Prostate gland (tissue), 2 donors: ENCODE results near the gene ITGA4. TPM values are rescaled to one million over a fixed set of nuclear protein-coding genes. Genes with fewer than 3 reads are reported as not detected.

Experiments
- DNase-seq: peaks from one replicate; pipeline ENCODE4 v3.0.0-alpha.2; 2019; ENCODE audit warnings: low spot score
- H3K27ac ChIP-seq, 2 donors: fragments of 200-600 bp; sonication (generic); 2 replicates each; pipeline ENCODE4 v1.5.1; 2017 to 2019
- H3K27me3 ChIP-seq: fragments of 200-600 bp; sonication (generic); replicated peaks from 2 replicates; pipeline ENCODE4 v1.5.1; 2019; ENCODE audit not compliant: insufficient read depth
- H3K36me3 ChIP-seq, 2 donors: fragments of 200-600 bp; sonication (generic); 1 replicate in 1 of 2; 2 replicates in 1 of 2; pipeline versions ENCODE4 v1.5.1 to v1.8.1; 2017 to 2019
- H3K4me1 ChIP-seq: fragments of 200-600 bp; sonication (generic); replicated peaks from 2 replicates; pipeline ENCODE4 v1.5.1; 2019
- H3K4me3 ChIP-seq, 2 donors: fragments of 200-600 bp; sonication (generic); 2 replicates each; pipeline ENCODE4 v1.5.1; 2017 to 2019
- H3K9me3 ChIP-seq: fragments of 200-600 bp; sonication (generic); 2 replicates; pipeline ENCODE4 v1.5.1; 2017
- CTCF ChIP-seq, 4 experiments: fragments of 200-600 bp in 2 of 4; fragments of 450-650 bp in 2 of 4; sonication (generic) in 2 of 4; IDR thresholded peaks; 1 replicate in 3 of 4; 2 replicates in 1 of 4; pipeline ENCODE4 v1.5.1; 2016 to 2019; ENCODE audit warnings: antibody characterized with exemption in 4 of 4, mild to moderate bottlenecking in 2 of 4, moderate library complexity in 2 of 4
- POLR2A ChIP-seq: fragments of 450-650 bp; IDR thresholded peaks from one replicate; pipeline ENCODE4 v1.6.1; 2016; ENCODE audit warnings: antibody characterized with exemption, mild to moderate bottlenecking
- POLR2AphosphoS5 ChIP-seq: sonication (generic); formaldehyde crosslinking; IDR thresholded peaks from one replicate; pipeline ENCODE4 v1.6.1; 2017; ENCODE audit warnings: antibody characterized with exemption
- WGBS: methylation state at CpG from one replicate; pipeline ENCODE4 v1.1.5; 2018; 5-methylcytosine and 5-hydroxymethylcytosine counted together
- intact Hi-C: fragments of 100-400 bp; cut with DNase I; formaldehyde crosslinking; loops from one replicate; pipeline ENCODE4 v1.14.2; 2022
- total RNA-seq, 2 donors: library from RNA; depleted of rRNA; stranded (reverse); fragments of >200 nt; gene quantifications; one replicate each; pipeline ENCODE4 v1.1.0, GENCODE V29; 2016

The ITGA4 gene
- total RNA-seq, 2 donors from 2014 or later = 2.9 to 6.4 TPM

DNA sequence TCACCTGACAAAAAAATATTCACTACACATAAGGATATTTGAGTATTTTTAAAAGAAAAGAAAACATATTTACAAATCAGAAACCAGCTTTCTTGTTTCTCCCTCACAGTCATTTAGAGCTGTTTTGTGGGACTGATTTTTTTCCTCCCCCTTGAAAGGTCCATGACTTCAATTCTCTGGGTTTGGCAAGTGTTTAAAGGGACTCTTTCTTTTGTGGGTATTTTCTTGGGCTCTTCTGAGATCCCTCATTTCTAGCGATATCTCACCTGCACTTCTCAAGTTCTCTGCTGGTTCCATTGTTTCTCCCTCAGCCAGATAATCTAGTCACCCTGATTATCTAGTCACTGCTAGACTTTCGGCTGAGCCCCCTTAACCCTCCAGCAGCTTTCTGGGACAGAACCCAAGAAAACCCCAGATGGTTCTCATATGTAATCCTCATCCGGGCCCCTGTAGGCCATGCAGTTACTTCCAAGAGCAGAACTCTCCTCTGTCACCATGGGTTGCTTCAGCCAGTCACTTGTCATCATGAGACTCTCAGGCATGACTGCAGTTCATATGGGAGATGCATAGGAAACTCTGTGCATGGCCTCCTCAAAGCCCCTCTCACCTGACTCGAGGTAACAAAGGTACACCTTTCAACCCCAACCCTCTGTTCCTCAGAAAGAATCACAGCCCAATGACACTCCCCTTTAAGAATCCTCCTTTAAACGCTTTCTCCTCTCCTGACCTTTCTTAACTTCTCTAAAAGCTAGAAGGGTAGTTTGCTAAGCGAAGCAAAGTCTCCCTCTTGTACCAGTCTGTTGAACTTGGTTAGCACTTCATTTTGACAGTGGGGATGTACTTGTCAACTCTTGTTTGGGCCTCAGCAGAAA is 36.7 kb upstream of the ITGA4 start:
- TF ChIP-seq POLR2A = no peak
- no peak for TF ChIP-seq CTCF (IDR thresholded peaks at IDR 0.05)
- no peak for TF ChIP-seq POLR2AphosphoS5
- H3K27me3 ChIP-seq = no peaks in the 10 kb centered on the region
- H3K4me3 ChIP-seq = no peak overlapping the region
- no peaks in the 10 kb centered on the region for H3K4me1 ChIP-seq
- DNase-seq = no peak
- intact Hi-C loops = no loop called here
- no peaks in the 10 kb centered on the region for H3K9me3 ChIP-seq
- H3K27ac ChIP-seq = no peak overlapping the region
- no peaks in the 10 kb centered on the region for H3K36me3 ChIP-seq
- WGBS = 83% methylated on average over 6 of the region's 6 CpGs

GRCh38 chr2:181421131-181421458 is 36.1 kb upstream of the ITGA4 start:
- no peak overlapping the region for H3K27ac ChIP-seq
- H3K36me3 ChIP-seq = no peaks in the 10 kb centered on the region
- no peaks in the 10 kb centered on the region for H3K4me1 ChIP-seq
- no peak for DNase-seq
- H3K27me3 ChIP-seq = no peaks in the 10 kb centered on the region
- TF ChIP-seq POLR2AphosphoS5 (no peak), POLR2A (no peak), CTCF (IDR thresholded peaks at IDR 0.05) (no peak)
- no peak overlapping the region for H3K4me3 ChIP-seq
- no peaks in the 10 kb centered on the region for H3K9me3 ChIP-seq
- intact Hi-C loops = no loop called here
- WGBS = 53% methylated on average over 1 of the region's 1 CpG

GRCh38 chr2:181421464-181421863 is 35.7 kb upstream of the ITGA4 start:
- Histone ChIP-seq H3K4me3 (no peak overlapping the region), H3K36me3 (no peaks in the 10 kb centered on the region), H3K9me3 (no peaks in the 10 kb centered on the region), H3K27ac (no peak overlapping the region), H3K4me1 (no peaks in the 10 kb centered on the region), H3K27me3 (no peaks in the 10 kb centered on the region)
- WGBS = 83% methylated on average over 2 of the region's 2 CpGs
- no peak for DNase-seq
- intact Hi-C loops = no loop called here
- TF ChIP-seq CTCF (IDR thresholded peaks at IDR 0.05) (no peak), POLR2A (no peak), POLR2AphosphoS5 (no peak)

GRCh38 chr2:181426672-181427071 is 30.5 kb upstream of the ITGA4 start:
- Histone ChIP-seq H3K9me3 (no peaks in the 10 kb centered on the region), H3K27ac (no peak overlapping the region), H3K27me3 (no peaks in the 10 kb centered on the region), H3K4me1 (no peaks in the 10 kb centered on the region), H3K4me3 (no peak overlapping the region), H3K36me3 (no peaks in the 10 kb centered on the region)
- WGBS = 31% methylated on average over 2 of the region's 2 CpGs
- intact Hi-C loops = no loop called here
- no peak for TF ChIP-seq POLR2AphosphoS5
- TF ChIP-seq CTCF (IDR thresholded peaks at IDR 0.05) = no peak
- TF ChIP-seq POLR2A = no peak
- no peak for DNase-seq

DNA sequence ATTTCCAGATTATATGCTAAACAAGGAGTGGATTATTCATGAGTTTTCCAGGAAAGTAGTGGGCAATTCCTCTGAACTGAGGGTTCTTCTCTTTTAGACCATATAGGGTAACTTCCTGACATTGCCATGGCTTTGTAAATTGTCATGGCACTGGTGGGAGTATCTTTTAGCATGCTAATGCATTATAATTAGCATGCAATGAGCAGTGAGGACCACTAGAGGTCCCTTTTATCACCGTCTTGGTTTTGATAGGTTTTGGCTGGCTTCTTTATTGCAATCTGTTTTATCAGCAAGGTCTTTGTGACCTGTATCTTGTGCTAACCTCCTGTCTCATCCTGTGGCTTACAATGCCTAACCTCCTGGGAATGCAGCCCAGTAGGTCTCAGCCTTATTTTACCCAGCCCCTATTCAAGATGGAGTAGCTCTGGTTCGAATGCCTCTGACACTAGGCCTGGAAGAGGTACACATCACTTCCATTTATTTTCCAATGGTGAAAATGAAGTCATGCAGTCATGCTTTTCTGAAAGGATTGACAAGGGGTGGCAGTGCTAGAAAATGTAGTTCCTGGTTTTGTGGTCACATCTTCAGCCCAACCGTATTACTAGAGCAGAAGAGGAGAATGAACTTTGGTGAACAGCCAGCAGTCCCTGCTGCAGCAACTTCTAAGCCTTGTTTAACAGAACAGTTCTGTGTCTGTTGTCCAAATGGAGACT is 26.6 kb upstream of the ITGA4 start:
- WGBS = 56% methylated on average over 3 of the region's 3 CpGs
- DNase-seq = no peak
- no peak overlapping the region for H3K4me3 ChIP-seq
- intact Hi-C loops = no loop called here
- H3K36me3 ChIP-seq = no peaks in the 10 kb centered on the region
- no peaks in the 10 kb centered on the region for H3K4me1 ChIP-seq
- no peaks in the 10 kb centered on the region for H3K9me3 ChIP-seq
- no peak overlapping the region for H3K27ac ChIP-seq
- TF ChIP-seq POLR2AphosphoS5 (no peak), CTCF (IDR thresholded peaks at IDR 0.05) (peak in 2 of 4 experiments; percentile 18 to 25)
- H3K27me3 ChIP-seq = no peaks in the 10 kb centered on the region
